ENCODE measurements around the gene HMGN1. TPM values are rescaled to one million over a fixed set of nuclear protein-coding genes. Genes with fewer than 3 reads are reported as not detected.
A peak's percentile ranks its signal among the peaks of the same experiment; 100 is the strongest.

HMGN1 gene
- total RNA-seq, 1 experiment from 2014 or later: 335 TPM

- H3K9me3 ChIP-seq (ENCODE audit: low read length): no peaks in the 10 kb centered on the region
- peaks cover 42% of the 10 kb centered on the region for H3K4me1 ChIP-seq (ENCODE audit: insufficient read depth, low read length)
- H3K9ac ChIP-seq (ENCODE audit: low read length): no peak overlapping the region
- intact Hi-C loops (cut with micrococcal nuclease): loop anchor here (10.0 kb wide), 1 partner anchor 127 kb away; the partner anchor contains the start of gene LCA5L
- H3K27ac ChIP-seq (ENCODE audit: low read length): no peak overlapping the region
- no peak overlapping the region for H2AFZ ChIP-seq (ENCODE audit: low read length)
- H3K4me3 ChIP-seq (ENCODE audit: low read length): no peak overlapping the region
- no peaks in the 10 kb centered on the region for H4K20me1 ChIP-seq (ENCODE audit: low read length)
- POLR2A ChIA-PET (ENCODE audit: unreplicated experiment): no interaction called here
- no TSS peak for BruUV-seq (replicated peaks)
- TF ChIP-seq EZH2phosphoT487 (IDR thresholded peaks at IDR 0.05; ENCODE audit: borderline replicate concordance, low read length) (no peak), EZH2 (IDR thresholded peaks at IDR 0.05; ENCODE audit: low read length, unreplicated experiment) (no peak), CTCF (conservative IDR thresholded peaks at IDR 0.05; ENCODE audit: low read depth, low read length) (no peak)
- no peak overlapping the region for H3K4me2 ChIP-seq (ENCODE audit: low read length)
- H3K79me2 ChIP-seq (ENCODE audit: low read length): peaks cover 19% of the 10 kb centered on the region
- CTCF ChIA-PET: no interaction called here
- peak; percentile 15 for DNase-seq
- ATAC-seq: no peak
- H3K27me3 ChIP-seq (ENCODE audit: low read length): no peaks in the 10 kb centered on the region
- H3K9me2 ChIP-seq (replicated peaks; ENCODE audit: low read length): no peaks in the 10 kb centered on the region
- H3K36me3 ChIP-seq (ENCODE audit: low read depth, low read length): no peaks in the 10 kb centered on the region
- H3F3A ChIP-seq (ENCODE audit: low read length, unreplicated experiment): peaks cover 4% of the 10 kb centered on the region
These were observed 31.5 kb downstream of the HMGN1 start for GRCh38 chr21:39317134-39318090.

GRCh38 chr21:39316729-39317128 is 32.2 kb downstream of the HMGN1 start:
- H3K27me3 ChIP-seq (ENCODE audit: low read length): no peaks in the 10 kb centered on the region
- H3F3A ChIP-seq (ENCODE audit: low read length, unreplicated experiment): peaks cover 2% of the 10 kb centered on the region
- ATAC-seq (no peak), DNase-seq (peak; percentile 31)
- TF ChIP-seq EZH2 (IDR thresholded peaks at IDR 0.05; ENCODE audit: low read length, unreplicated experiment): no peak
- TF ChIP-seq CTCF (conservative IDR thresholded peaks at IDR 0.05; ENCODE audit: low read depth, low read length): no peak
- no peak for TF ChIP-seq EZH2phosphoT487 (IDR thresholded peaks at IDR 0.05; ENCODE audit: borderline replicate concordance, low read length)
- ChIA-PET POLR2A (ENCODE audit: unreplicated experiment) (no interaction called here), CTCF (no interaction called here)
- H3K27ac ChIP-seq (ENCODE audit: low read length): no peak overlapping the region
- H3K4me3 ChIP-seq (ENCODE audit: low read length): no peak overlapping the region
- intact Hi-C loops (cut with micrococcal nuclease): loop anchor here (10.0 kb wide), 1 partner anchor 128 kb away; the partner anchor contains the start of gene LCA5L
- H3K9ac ChIP-seq (ENCODE audit: low read length): no peak overlapping the region
- H3K4me1 ChIP-seq (ENCODE audit: insufficient read depth, low read length): peaks cover 40% of the 10 kb centered on the region
- H3K79me2 ChIP-seq (ENCODE audit: low read length): peaks cover 24% of the 10 kb centered on the region
- H3K36me3 ChIP-seq (ENCODE audit: low read depth, low read length): peaks cover 1% of the 10 kb centered on the region; the same call in 1 of the 2 replicates
- H3K9me3 ChIP-seq (ENCODE audit: low read length): no peaks in the 10 kb centered on the region
- H2AFZ ChIP-seq (ENCODE audit: low read length): no peak overlapping the region
- no TSS peak for BruUV-seq (replicated peaks)
- H3K9me2 ChIP-seq (replicated peaks; ENCODE audit: low read length): no peaks in the 10 kb centered on the region
- peaks cover 4% of the 10 kb centered on the region; the same call in 1 of the 2 replicates for H4K20me1 ChIP-seq (ENCODE audit: low read length)
- no peak overlapping the region for H3K4me2 ChIP-seq (ENCODE audit: low read length)

Measured in PC-3 (cell line).